ENCODE data around the gene TOM1L2.
"Not testable (repeated sequence)": the region's sequence is repeated elsewhere in the genome, so short reads cannot be mapped to it uniquely, and the experiment has no call there.

TOM1L2 gene

GRCh38 chr17:17819561-17819995 is 152.6 kb downstream of the TOM1L2 start:
- DNase-seq (ENCODE audit: low read depth in 2 of 2): peak; percentile 39 to 83

- no peak for DNase-seq (ENCODE audit: low read depth in 2 of 2)
Measured at GRCh38 chr17:17819111-17819510, 153.1 kb downstream of the TOM1L2 start.

- no peak for DNase-seq (ENCODE audit: low read depth in 2 of 2)
Measured at GRCh38 chr17:17818088-17818526, 154.1 kb downstream of the TOM1L2 start.

- no peak for DNase-seq (ENCODE audit: low read depth in 2 of 2)
Measured at GRCh38 chr17:17817552-17817947, 154.7 kb downstream of the TOM1L2 start.

- no peak for DNase-seq (ENCODE audit: low read depth in 2 of 2)
Measured at GRCh38 chr17:17816831-17817551, 155.2 kb downstream of the TOM1L2 start.

GRCh38 chr17:17816240-17816814 is 155.9 kb downstream of the TOM1L2 start:
- no peak for DNase-seq (ENCODE audit: low read depth in 2 of 2)

GRCh38 chr17:17815436-17816200 is 156.6 kb downstream of the TOM1L2 start:
- DNase-seq (ENCODE audit: low read depth in 2 of 2): no peak

- DNase-seq (ENCODE audit: low read depth in 2 of 2): no peak
Measured at GRCh38 chr17:17815062-17815406, 157.2 kb downstream of the TOM1L2 start.

DNA sequence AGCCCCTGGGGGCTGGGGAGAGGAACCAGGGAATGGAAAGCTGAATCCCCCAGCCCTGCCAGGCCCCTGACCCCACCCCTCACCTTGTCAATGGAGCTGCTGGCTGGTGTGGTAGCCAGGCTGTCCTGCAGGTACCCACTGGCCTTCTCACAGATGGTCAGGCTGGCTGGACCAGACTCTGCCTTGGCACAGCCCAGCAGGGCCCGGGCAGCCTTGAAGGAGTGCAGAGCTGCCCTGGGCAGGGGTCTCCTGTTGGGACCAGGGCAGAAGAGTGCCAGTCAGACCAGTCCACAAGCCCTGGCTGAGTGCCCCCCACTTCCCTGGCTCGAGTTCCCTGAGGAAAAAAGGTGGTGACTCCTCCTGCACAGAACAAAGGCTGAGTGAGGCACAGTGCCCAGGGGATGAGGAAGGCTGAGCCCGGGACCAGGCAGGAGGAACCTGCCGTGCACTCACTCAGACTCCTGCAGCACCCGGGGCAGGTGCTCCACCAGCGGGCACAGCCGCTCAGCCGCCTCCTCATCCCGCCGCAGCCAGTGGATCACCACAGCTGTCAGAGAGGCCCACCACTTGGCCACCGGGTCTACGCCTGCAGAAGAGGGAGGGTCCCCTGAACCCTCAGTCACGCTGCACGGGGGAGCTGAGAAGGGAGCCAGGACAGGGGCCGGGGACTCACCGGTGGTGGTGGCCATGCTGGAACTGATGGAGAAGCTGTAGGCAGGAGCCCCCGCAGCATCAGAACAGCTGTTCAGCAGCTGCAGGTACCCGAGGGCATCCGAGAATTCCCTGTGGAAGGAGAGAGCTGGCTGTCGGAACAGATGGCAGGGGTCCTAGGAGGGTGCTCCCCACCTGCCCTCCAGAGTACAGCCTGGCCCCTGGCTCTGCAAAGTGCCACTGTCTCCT is 157.8 kb downstream of the TOM1L2 start:
- no peak for DNase-seq (ENCODE audit: low read depth in 2 of 2)

DNA sequence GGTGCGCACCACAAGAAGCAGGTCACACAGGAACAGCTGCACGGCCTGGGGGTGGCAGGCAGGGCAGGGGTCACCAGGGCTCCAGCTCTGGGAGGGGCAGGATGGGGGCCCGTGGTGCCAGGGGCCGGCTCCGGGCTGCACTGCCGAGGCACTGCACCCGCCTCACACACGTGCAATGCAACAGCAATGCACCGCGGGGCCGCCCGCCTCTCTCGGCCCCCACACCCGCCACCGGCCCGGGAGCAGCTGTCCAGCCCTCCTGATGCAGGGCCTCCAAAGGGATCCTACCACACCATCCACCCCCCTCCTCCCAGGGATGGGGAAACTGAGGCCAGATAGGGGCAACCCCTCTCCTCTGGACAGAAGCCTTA is 158.5 kb downstream of the TOM1L2 start:
- DNase-seq (ENCODE audit: low read depth in 2 of 2): no peak

DNA sequence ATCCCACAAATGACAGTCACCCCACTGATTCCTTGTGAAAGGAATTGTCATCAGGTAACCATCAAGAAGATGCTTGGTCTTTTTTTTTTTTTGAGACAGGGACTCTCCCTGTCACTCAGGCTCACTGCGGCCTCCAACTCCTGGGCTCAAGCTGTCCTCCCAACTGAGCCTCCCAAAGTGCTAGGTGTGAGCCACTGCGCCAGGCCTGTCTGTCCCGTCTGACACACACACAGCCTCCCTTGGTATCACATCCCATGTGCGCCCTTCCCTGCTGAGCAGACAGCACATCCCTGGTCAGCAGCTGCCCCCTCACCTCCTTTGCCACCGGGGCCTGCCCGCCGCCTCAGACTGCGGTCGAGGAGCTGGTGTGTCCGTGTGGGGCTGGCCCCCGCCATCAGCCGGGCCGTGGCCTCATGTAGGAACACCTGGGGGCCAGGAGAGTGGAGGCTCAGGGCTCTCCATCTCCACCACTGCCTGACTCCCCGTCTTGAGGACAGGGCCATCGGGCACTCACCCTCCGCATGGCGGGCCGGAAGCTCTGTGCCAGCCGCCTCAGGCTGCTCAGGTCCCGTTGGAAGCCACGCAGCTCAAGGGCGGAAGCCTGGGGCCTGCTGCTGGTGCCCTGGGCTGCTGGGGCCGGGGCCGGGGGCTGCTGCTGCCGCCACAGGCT is 159.0 kb downstream of the TOM1L2 start:
- DNase-seq (ENCODE audit: low read depth in 2 of 2): no peak

GRCh38 chr17:17812211-17813054 is 159.8 kb downstream of the TOM1L2 start:
- DNase-seq (ENCODE audit: low read depth in 2 of 2): peak; percentile 48 to 50

DNA sequence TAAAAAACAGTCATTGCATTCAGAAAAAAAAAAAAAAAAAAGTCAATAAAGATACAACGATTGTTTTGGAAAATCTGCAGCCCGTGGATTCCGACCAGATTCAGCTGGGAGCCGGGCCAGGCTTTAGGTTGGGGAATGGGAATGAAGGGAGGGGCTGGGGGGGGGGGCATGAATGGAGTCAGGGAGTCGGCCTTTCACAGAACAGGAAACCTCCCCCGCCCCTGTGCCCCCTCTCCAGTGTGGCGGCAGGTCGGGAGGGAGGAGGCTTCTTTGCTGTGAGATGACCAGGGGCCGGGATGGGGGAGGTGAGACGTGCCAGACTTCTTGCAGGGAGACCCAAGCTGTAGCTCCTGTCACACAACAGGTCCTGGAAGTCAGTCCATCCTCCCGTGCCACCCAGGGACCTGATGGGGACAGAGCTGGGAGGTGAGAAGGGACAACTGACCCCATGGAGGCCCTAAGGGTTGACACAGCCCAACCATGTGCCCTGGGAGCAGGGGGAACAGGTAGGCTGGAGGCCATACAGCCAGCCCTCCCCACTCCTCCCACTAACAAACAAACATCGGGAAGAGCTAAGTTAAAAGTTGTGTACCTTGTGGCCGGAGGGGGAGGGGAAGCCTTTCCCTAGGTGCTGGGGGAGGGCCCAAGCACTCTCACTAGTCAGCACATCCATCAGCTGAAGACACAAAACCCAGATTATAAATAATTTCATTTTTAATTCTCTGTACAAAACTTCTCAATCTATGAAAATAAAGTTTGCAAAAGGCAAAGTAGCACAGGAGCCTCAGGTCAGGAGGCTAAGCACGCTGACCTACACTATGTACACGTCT is 160.6 kb downstream of the TOM1L2 start:
- no peak for DNase-seq (ENCODE audit: low read depth in 2 of 2)

DNA sequence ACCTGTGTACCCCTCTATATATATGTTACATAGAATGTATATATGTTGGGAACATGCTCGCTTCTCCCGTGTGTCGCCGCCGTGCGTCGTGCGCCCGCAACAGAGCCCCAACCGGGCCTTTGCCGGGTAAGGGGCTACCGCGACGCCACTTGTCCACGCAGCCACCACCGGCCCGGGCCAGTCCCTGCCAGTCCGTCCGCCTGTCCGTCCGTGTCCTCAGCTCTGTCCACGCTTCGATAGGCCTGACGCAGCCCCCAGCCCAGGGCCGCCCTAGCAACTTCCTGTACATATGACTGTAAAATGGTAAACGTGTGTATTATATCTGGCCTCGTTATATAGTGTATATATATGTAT is 161.3 kb downstream of the TOM1L2 start:
- DNase-seq (ENCODE audit: low read depth in 2 of 2): no peak

DNA sequence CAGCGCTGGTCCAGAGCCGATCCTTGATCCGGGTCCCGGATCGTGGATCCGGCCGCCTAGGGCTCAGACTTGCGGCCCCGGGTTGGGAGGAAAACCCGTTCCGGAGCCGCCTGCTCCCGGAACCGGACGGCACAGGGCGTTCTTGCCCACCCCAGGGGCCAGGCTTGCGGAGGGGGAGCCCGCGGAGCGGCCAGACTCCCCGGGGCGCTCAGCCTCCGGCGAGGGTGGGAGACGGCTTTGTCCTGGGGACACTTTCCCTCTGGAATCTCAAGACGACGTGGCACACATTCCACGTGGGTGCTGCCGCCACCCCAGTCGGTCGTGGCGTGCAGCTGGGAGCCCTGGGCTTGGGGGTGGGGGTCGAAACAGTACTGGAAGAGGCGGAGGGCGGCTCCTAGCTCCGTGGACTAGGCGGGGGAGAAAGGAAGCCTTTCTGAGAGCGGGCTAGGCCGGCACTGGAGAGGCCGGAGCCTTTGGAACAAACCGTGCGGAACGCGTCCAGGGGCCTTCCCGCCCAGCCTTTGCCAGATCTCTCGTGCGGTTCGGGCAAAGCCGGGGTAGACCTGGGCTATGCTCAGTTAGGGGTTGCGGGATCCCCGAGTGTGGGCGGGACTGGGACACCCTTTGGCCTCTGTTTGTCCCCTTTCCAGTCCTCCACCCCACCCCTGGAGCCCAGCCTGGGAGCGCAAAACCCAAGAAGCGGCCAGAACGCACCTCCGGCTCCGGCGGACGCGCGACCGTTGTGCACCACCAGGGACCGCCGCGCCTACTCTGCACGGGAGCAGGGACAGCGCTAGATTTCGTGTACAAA is 161.9 kb downstream of the TOM1L2 start:
- DNase-seq (ENCODE audit: low read depth in 2 of 2): no peak

GRCh38 chr17:17809531-17810083 is 162.6 kb downstream of the TOM1L2 start:
- no peak for DNase-seq (ENCODE audit: low read depth in 2 of 2)

DNA sequence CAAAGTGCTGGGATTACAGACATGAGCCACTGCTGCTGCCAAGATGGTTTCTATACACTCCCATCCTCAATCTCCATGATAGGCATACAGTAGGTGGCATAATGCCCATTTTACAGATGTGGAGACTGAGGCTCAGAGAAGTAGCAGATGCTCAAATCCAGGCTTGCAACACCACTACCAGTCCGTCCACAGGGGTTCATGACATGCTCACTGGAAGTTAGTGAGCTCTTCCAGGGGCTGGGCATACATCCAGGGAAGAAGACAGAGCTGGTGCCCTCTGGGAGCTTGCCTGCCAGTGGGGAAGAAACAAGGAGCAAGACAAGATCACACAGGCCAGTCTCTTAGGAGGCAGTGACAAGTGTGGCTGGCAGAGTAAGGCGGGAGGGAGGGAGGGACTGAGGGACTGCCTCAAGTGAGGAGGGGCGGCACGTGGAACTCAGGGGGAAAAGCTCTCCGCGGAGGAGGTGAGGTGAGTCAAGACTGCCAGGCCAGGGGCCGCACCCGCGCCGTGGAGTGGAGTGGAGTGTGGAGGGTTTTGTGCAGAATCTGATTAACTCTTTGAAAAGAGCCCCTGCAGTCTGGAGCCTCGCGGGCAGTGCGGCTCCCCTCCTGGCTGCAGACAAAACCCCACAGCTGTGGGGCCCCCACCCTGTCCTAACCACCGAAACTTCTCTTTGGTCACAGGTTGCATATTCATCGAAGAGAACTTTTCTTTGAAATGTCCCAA is 163.3 kb downstream of the TOM1L2 start:
- no peak for DNase-seq (ENCODE audit: low read depth in 2 of 2)

DNA sequence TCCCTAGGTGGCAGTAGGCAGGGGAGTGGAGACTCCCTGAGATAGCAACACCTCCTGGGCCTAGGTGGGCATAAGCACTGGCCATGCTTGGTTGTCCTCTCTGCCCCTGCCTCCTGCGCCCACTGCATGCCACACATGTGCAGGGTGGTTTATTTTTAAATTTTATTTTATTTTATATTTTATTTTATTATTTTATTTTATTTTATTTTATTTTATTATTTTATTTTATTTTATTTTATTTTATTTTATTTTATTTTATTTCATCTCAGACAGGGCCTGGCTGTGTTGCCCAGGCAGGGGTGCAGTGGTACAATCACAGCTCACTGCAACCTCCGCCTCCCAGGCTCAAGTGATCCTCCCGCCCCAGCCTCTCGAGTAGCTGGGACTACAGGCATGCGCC is 164.0 kb downstream of the TOM1L2 start:
- DNase-seq (ENCODE audit: low read depth in 2 of 2): not testable (repeated sequence)

All from stimulated activated CD4-positive, alpha-beta T cell treated with anti-CD3 and anti-CD28 coated beads, Interleukin-12 subunit alpha, Interleukin-12 subunit beta, amount 100 ng/mL, for 24 hours (primary cell).